CD4-positive, alpha-beta T cell treated with Interleukin-17A for 4 hours (primary cell): ENCODE data around the gene LEPR.
"Not testable (repeated sequence)": the region's sequence is repeated elsewhere in the genome, so short reads cannot be mapped to it uniquely, and the experiment has no call there.

Experiments used
- DNase-seq: peaks from one replicate; pipeline ENCODE4 v3.0.0-alpha.2; 2020; ENCODE audit warnings: mixed read lengths

LEPR gene, protein sequence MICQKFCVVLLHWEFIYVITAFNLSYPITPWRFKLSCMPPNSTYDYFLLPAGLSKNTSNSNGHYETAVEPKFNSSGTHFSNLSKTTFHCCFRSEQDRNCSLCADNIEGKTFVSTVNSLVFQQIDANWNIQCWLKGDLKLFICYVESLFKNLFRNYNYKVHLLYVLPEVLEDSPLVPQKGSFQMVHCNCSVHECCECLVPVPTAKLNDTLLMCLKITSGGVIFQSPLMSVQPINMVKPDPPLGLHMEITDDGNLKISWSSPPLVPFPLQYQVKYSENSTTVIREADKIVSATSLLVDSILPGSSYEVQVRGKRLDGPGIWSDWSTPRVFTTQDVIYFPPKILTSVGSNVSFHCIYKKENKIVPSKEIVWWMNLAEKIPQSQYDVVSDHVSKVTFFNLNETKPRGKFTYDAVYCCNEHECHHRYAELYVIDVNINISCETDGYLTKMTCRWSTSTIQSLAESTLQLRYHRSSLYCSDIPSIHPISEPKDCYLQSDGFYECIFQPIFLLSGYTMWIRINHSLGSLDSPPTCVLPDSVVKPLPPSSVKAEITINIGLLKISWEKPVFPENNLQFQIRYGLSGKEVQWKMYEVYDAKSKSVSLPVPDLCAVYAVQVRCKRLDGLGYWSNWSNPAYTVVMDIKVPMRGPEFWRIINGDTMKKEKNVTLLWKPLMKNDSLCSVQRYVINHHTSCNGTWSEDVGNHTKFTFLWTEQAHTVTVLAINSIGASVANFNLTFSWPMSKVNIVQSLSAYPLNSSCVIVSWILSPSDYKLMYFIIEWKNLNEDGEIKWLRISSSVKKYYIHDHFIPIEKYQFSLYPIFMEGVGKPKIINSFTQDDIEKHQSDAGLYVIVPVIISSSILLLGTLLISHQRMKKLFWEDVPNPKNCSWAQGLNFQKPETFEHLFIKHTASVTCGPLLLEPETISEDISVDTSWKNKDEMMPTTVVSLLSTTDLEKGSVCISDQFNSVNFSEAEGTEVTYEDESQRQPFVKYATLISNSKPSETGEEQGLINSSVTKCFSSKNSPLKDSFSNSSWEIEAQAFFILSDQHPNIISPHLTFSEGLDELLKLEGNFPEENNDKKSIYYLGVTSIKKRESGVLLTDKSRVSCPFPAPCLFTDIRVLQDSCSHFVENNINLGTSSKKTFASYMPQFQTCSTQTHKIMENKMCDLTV

DNA sequence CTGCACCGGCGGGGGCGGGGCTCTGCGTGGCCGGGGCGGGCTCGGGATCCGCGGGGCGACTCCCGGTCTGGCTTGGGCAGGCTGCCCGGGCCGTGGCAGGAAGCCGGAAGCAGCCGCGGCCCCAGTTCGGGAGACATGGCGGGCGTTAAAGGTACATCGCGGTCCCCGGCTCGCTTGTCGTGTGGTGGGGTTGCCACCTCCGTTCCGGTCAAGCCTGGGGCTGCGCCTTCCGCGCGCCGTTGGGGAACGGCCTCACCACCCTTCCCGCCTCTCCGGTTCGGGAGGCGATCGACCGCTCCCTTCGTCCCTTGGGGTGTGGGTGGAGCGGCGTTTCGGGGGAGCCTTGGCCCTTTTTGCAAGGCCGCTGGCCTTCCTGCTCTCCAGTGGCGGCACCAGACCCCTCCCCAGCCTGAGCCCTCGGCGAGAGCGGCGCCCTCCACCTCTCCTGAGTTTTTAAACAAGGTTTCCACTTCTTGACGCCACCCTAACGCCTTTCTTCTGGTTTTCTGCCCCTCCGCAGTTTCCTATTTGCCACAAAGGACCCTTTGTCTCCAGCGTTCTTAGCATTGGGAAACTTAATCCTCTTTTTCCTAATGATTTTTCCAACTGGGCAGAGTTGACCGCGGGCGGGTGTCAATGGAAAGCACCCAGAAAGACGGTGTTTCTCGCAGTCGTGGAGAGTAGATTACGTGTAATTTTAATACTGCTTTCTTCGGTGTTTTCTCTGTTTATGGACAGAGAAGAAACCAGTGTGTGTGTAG lies at the start of gene LEPR, which contains the start of gene LEPROT:
TSS of gene LEPR (plus strand) at position 79 of the 761 bp plus-strand sequence. CDS start 144,898 bp downstream, outside the sequence.
TSS of gene LEPROT (plus strand) at position 79 of the 761 bp plus-strand sequence. CDS start at position 136, 57 bp downstream.
- no peak for DNase-seq

DNA sequence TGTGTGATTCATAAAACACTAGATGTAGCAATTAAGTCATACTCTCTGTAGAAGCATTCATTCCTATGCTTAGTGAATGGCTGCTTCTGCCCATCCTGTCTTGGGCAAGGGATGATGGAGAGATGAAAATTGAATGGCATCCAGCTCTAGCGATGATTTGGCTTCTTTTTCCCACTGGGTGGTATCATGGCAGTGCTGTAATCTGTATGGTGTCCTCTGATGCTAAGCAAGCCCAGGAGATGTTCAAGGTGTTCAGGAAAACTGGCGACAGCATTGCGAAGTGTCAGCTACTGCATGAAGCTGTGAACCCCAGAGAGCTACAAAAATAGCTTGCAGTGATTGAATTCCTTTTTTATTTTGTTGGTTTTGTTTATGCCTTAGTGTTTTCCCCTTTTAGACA lies 48.9 kb upstream of the LEPR start:
- no peak for DNase-seq

DNA sequence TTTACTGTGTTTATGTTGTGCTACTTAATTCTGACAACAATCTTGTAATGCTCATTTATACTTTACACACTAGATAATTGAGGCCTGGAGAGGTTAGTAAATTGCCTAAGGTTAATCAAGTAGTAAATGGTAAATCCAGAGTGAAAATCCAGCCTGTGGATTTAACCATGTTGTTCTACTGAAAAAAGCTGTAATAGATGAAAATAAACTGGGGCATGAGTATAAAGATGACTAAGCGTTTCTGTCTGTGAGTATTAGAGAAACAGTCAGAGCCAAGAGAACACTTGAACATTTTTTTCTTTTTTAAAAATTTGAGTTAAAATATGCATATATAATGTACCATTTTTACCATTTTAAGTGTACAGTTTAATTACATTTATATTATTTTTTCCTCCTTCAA lies 47.9 kb upstream of the LEPR start:
- no peak for DNase-seq

DNA sequence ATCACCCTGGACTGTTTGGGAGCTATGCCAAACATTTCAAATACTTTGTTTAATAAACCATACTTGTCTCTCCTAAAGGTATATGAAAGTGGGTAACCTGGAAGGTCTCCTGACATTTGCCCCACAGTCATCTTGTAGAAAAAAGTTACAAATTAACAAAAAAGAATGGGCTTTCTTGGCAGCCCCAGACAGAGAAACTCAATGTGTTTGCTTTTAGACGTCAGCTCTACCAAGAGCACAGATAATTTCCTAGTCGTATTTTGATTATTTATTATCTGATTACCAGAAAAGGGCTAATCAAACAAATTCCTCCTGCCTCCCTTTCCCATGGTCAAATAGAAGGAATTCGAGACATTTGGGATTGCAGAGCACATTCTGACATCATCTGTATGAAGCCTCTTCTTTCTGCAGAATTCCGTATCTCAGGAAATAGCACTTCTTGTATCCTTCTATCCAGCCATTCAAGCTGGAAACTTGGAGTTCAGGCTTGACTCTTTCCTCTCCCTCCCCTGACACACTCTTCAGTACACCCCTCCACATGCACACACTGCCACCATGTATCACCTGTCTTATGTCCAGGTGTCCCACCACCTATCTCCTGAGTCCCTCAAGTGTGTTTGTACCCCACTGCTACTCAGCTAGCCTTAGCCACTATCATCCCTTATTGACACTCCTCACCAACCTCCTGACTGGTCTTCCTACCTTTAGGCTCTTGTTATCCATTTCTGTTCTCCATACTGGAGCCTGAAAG lies 42.8 kb upstream of the LEPR start:
- no peak for DNase-seq

DNA sequence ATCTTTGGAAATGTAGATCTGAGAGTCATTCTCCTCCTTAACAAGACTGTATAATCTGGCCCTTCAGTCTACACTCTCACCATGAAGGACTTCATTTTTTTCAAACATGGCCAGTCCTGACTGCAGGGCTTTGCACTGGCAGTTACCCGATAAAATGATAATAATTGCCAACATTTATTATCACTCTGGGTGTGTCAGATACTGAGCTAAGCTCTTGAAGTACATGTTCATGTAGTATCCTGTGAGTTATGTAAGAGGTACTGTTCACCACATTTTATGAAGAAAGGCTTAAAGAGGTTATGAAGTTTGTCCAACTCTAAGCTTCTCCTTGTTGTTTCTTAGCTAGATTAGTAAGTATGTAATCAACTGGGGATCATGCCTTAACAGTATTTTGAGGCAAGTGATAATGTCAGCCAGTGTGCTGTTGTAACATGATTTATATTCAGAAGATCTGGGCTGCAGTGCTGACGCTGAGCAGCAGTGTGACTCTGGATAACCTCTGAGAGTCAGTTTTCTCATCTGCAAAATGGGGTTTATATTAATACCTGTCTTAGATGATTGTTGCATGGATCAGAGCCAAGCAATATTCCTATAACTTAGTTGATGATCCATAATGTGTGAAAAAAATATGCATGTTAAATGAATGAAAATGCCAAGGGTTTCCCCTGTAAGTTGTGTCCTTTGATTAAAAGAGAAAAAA lies 42.1 kb upstream of the LEPR start:
- no peak for DNase-seq

DNA sequence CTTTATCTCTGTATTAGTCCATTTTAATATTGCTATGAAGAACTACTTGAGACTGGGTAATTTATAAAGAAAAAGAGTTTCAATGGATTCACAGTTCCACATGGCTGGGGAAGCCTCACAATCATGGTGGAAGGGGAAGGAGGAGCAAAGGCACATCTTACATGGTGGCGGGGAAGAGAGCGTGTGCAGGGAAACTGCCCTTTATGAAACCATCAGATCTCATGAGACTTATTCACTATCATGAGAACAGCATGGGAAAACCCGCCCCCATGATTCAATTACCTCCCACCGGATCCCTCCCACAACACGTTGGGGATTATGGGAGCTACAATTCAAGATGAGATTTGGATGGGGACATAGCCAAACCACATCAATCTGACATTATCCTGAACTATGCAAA lies 36.0 kb upstream of the LEPR start:
- not testable (repeated sequence) for DNase-seq

DNA sequence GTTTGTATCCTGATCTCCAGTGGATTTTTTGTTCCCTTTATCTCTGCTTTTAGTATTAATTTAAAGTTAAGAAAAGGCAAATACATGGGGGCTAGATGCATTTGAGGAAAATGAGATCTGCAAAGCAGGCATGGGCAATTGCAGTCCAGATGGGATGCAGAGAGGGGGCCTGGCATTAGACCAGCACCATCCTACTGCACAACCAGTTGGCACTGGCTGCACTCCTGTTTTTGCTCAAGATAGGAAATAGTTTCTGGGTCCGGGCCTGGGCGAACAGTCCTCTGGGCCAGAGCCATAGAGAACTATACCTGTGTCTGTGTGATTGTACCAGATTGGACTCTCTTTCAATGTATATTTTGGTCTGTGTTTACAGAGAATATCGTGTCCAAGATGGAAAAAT lies 34.0 kb upstream of the LEPR start:
- no peak for DNase-seq

DNA sequence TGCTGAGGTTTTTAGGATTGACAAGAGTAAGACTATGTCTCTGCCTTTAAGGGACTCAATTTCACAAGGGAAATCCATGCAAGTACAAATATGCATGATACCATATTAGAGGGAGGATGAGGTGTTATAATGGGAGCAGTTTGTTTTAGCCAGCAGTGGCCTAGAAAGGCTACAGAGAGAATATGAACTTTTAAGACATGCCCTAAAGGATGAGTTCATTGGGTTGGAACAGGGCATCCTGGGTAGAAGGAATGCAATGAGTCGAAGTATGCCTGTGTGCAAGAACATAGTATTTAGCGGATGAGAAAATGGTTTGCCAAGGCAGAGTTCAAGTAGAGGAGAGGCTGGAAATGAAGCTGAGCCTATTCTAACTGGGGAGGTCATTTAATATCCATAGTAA lies 32.6 kb upstream of the LEPR start:
- no peak for DNase-seq

DNA sequence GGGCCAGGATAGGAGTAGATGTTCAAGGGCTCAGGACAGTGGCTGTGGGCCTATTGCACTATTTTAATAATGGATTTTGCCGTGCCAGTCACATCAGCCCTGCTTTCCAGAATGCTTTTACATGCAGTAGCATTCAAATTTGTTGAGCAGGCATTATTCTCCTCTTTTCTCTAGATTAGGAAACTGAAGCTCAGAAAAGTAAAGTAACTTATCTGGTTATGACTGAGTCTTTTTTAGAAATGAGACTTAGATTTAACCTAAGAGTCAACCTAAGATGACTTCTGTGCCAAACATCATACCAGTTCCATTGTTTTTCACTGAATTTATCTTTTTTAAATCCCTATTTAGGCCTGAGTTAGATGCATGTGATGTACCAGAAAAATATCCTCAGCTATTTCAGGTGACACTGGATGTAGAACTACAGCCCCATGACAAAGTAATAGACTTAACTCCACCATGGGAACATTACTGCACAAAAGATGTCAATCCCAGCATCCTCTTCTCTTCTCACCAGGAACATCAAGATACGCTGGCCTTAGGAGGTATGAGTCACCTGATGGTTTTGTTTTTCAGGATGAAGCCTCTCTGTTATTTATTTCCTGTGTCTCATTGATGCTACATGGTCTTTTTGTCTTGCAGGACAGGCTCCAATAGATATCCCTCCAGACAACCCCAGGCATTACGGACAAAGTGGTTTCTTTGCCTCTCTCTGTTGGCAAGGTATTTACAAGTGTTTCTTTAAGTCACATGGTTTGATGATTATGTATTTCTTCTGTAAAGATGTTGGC lies 31.4 kb upstream of the LEPR start:
- no peak for DNase-seq

DNA sequence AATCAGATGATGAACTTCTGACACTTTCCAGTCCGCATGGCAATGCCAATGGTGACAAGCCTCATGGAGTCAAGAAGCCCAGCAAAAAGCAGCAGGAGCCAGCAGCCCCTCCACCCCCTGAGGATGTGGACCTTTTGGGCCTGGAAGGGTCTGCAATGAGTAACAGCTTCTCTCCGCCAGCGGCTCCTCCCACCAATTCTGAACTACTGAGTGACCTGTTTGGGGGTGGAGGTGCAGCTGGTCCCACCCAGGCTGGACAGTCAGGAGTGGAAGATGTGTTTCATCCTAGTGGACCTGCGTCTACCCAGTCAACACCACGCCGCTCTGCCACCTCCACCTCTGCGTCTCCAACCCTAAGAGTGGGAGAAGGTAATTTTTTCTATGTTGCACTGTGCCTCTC lies 28.0 kb upstream of the LEPR start:
- no peak for DNase-seq

DNA sequence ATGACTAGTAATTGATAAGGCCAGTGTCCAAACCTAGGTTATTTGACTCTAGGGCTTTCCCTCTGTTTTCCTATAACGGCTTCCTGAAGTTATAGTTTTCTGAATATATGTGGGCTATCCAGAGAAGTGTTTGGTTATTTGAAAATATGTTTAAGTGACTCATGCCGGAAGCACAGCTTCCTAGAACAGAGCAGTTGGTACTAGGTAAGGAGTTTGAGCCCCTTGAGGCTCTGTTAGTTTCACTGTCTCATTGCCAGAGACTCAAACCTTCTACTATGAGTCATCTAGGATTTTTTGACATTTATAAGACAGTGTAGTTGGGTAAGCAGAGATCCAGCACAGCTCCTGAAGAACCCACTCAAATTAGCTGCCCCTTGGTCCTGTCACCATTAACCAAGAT lies 27.1 kb upstream of the LEPR start:
- peak; percentile 8 for DNase-seq

DNA sequence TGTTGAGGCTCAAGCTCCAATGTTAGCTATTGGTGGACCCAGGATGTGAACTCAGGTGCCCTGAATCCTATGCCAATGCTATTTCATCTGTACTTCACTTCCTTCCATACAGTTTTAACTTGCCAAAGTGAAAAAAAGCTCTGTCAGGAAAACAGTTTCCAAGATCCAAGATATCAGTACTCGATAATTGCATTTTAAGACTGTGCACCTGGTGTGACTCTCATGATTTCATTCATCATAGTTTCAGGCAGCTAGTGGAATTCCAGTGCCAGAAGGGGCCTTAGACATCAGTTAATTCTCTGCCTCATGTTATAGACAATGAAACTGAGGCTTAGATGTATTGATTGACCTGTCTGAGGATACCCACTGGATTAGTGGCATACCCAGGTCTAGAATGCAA lies 26.5 kb upstream of the LEPR start:
- no peak for DNase-seq

DNA sequence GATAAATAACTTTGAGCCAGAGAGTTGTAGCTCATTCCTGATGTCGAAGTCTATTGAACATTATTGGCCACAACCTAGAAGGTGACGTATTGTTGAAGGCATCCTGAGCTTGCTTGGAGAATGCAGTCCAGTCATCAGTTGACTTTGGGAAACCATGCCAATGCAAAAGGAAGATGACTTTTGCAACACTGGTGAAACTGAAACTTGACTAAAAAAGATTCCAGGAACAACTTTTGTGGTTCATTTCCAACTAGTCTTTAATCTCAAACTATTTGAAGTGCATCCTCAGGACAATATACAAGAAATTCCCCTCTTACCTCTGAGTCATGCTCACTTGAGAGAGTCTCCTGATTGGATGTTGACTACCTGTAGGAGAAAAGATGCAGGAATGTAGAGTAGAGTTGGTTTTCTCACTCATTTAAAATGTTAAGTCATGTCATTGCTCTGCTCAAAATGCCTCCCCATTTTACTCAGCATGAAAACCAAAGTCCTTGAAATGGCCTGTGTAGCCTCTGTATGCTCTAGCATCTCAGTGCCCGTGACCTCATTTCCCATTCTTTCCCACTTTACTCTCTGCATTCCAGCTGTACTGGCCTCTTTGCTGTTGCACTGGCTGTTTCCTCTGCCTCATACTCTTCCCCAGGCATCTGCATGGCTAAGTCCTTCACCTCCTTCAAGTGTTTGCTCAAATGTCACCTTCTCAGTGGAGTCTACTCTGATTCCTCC lies 24.4 kb upstream of the LEPR start:
- DNase-seq = no peak

DNA sequence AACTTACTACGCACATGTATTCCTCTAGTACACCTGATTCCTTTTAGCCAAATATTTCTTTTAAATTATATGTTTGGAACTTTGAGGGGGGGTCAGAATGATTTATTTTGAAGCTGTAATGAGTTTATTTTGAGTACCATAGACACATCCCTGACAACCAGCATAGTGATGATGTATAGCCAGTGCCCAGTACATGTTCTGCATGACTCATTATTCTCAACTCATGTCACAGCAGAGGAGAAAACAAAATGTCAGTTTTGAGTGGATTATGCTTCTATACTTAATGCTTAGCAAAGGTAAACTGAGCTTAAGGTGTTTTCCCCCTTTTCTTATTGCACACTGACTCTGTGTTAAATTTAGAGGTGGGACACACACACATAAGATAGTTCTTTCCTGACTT lies 22.4 kb upstream of the LEPR start:
- no peak for DNase-seq

DNA sequence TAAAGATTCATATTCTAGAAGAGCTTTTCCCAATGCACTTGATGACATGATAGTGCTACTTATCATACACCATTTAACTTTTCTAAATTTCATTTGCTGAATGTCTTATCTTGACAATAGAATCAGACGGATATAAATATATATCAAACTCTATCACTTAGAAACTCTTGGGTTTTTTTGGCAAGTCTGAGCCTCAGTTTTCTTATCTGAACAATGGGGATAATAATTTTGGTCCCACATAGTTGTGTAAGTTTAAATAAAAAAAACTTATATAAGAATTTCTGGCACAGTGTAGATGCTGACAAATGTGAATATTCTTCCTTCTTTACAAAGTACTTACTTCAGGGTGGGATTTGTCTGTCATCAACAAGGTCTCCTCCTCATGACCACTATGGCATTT lies 21.5 kb upstream of the LEPR start:
- no peak for DNase-seq

DNA sequence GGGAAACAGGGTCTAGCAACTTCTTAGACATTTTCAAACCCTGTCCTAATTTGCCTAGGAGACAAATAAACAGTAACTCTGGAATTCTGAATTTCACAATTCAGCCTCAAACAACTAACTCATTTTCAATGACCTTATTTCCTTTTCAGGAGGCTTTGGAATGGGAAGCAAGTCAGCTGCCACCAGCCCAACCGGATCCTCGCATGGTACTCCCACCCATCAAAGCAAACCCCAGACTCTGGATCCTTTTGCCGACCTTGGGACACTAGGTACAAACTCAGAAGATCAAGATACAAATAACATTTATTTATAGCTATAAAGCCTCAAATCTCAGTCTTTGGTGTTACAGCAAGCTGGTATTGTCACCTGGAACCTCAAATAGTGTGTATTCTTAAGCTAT lies 18.9 kb upstream of the LEPR start:
- no peak for DNase-seq

DNA sequence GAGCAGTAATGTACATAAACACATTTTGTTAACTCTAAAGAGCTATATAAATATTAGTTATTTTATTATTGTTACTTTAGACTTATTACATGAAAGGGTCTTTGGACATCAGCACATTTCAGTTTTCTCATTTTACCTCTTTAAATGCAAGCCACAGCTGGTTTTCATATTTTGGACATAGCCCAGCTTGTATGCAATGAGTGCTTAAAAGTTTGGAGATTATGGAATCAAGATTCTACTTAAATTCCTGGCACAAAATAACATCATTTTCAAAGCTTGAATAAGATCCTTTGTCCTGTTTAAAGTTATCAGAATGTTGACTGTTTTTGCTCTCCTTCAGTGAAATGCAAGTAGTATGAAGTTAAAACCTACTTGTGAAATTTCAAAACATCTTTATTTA lies 15.5 kb upstream of the LEPR start:
- no peak for DNase-seq

DNA sequence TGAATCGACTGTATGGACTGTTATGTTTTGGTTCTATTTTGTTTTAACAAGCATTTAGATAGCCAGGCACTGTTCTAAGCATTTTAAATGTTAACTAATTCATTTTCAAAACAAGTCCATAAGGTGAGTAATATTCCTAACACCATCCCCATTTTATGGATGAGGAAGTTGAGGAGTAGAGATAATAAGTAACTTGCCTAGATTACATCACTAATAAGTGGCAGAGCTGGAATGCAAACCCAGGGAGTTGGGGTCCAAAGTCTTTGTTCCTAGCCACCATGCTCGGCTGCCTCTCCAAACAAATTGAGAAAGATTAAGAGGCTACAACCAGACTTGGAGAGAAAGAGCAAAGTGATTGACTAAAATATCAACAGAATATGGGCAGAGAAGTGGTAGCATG lies 12.6 kb upstream of the LEPR start:
- no peak for DNase-seq

DNA sequence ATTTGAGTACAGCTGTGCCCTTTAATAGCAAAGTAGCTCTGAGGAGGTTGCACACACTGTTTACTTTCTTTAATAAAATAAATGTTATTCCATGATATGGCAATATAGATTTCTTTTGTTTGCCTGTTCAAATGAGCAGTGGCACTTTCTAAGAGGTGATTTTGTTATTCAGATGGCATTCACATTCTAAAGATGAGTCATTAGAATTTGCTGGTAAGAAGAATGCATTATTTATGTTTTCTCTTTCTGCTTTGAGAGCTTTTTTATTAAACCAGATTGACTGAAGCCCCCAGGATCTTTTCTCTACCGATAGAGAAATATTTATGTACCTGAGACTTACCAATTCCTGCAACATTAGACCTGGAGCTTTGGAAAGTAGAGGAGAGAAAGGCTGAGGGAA lies 11.2 kb upstream of the LEPR start:
- DNase-seq = no peak
